COR-L47 (cell line): ENCODE results near the gene RIPK3.
"Not testable (repeated sequence)": the region's sequence is repeated elsewhere in the genome, so short reads cannot be mapped to it uniquely, and the experiment has no call there.

Source experiments
- DNase-seq: peaks from one replicate; lab custom pipeline; 2025; lab: John Stamatoyannopoulos, UW

Gene RIPK3

GRCh38 chr14:24369463-24369862 is 29.7 kb upstream of the RIPK3 start:
- no peak for DNase-seq

GRCh38 chr14:24368562-24369252 is 28.9 kb upstream of the RIPK3 start:
- DNase-seq: peak; percentile 65

DNA sequence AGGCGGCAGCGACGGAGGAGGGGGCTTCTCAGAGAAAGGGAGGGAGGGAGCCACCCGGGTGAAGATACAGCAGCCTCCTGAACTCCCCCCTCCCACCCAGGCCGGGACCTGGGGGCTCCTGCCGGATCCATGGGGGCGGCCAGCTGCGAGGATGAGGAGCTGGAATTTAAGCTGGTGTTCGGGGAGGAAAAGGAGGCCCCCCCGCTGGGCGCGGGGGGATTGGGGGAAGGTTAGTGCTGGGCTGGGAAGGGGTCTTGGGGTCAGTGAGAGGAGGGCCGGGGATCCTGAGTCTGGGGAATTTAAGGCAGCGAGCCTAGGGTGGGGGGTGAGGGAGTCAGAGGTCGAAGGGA is 28.4 kb upstream of the RIPK3 start:
- no peak for DNase-seq

- DNase-seq: peak; percentile 78
Observed at GRCh38 chr14:24367514-24368211, 27.9 kb upstream of the RIPK3 start, which contains the start of gene NFATC4. Gene NFATC4, plus strand, starts transcription at chr14:24368184. Its CDS starts 157 bp downstream, at chr14:24368341.

GRCh38 chr14:24366721-24367513 is 27.1 kb upstream of the RIPK3 start:
- peak; percentile 98 for DNase-seq

DNA sequence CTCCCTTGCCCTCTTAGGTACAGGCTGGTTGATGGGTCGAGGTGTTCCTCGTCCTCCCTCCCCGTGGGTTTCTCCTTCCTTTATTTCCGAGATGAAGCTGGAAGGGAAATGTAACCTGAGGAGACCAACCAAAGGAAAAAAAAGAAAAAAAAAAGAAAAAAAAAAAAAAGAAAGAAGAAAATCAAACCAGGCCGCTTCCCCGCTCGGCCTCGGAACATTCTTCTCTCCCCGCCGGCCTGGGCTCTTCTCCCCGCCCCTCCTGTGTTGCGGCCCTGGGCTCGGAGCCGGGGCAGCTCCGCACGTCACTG is 26.6 kb upstream of the RIPK3 start:
- no peak for DNase-seq

DNA sequence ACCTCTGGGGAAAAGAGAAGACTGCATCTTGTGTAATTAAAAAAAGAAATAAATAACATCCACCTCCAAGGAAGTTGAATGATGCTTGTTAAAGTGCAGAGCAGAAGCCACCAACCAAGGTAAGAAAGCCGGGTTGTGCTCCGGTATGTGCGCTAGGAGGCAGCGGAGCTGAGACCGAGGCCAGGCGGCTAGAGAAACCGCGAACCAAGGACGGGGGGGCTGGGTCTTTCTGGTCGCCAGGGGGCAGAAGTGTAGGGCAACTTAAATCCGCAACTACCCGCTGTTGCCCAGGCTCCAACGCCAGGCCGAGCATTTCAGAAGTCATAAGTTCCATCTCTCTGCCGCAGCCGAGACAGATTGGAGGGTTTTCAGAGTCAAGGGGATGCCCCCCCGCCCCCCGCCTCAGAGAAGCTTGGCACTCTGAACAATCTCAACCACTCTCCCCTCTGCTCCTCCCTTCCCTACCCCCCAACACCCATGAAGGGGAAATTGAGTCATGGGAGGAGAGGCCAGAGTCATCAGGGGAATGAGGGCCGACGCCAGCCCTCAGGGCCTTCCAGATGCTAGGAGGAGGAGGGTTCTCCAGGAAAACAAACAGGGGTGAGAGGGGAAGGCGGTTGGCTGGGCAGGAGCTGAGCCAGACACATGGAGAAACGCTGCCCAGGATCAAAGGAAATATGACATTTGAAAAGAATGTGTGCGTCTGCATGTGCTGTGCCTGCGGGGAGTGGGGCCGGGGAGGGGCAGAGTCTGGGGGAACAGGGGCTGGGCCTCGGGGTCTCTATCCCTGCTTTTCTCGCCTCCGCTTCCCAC is 26.0 kb upstream of the RIPK3 start:
- peak; percentile 87 for DNase-seq

GRCh38 chr14:24364841-24365240 is 25.1 kb upstream of the RIPK3 start:
- DNase-seq: no peak

GRCh38 chr14:24363401-24363800 is 23.6 kb upstream of the RIPK3 start:
- DNase-seq: no peak

- no peak for DNase-seq
Observed at GRCh38 chr14:24362241-24362960, 22.6 kb upstream of the RIPK3 start.

- DNase-seq: no peak
Observed at GRCh38 chr14:24361326-24361725, 21.5 kb upstream of the RIPK3 start.

- no peak for DNase-seq
Observed at GRCh38 chr14:24360281-24360680, 20.5 kb upstream of the RIPK3 start.

GRCh38 chr14:24356208-24356607 is 16.4 kb upstream of the RIPK3 start:
- no peak for DNase-seq

- DNase-seq: no peak
Observed at GRCh38 chr14:24355009-24355408, 15.2 kb upstream of the RIPK3 start.

- DNase-seq: not testable (repeated sequence)
Observed at GRCh38 chr14:24354482-24354825, 14.7 kb upstream of the RIPK3 start.

- no peak for DNase-seq
Observed at GRCh38 chr14:24353559-24354481, 14.0 kb upstream of the RIPK3 start.

DNA sequence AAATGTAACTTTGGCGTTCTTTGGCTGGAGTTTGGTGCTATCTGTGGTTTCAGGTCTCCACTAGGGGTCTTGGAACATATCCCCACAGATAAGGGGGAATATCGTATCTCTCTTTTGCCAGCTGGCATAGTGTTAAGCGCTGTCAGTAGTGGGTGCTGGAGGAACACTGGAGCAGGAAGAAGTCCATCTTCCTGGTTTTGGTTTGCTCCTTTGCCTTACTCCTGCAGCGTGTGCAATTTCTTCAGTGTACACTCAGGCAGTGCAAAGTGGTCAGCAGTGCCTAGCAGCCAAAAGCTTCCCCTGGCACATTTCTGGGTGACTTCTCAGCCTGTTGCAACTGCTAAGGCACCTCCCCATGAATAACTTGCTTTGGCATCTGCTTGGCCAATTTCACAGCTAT is 11.7 kb upstream of the RIPK3 start:
- peak; percentile 12 for DNase-seq

- no peak for DNase-seq
Observed at GRCh38 chr14:24349742-24350141, 10.0 kb upstream of the RIPK3 start.

DNA sequence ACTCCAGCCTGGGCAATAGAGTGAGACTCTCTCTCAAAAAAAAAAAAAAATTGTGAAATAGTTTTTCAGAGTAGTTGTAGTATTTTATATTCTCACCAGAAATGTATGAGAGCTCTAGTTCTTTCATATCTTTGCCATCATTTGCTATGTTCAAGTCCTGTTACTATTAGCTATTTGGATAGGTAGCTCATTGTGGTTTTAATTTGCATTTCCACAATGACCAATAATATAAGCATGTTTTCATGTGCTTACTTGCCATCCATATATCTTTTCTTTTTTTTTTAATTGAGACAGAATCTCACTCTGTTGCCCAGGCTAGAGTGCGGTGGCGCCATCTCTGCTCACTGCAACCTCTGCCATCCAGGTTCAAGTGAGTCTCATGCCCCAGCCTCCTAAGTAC is 8.4 kb upstream of the RIPK3 start:
- no peak for DNase-seq

- DNase-seq: no peak
Observed at GRCh38 chr14:24347134-24347533, 7.3 kb upstream of the RIPK3 start.
